ENCODE results near the gene GSTA2.
"Not testable (repeated sequence)": the region's sequence is repeated elsewhere in the genome, so short reads cannot be mapped to it uniquely, and the experiment has no call there.

Gene GSTA2

GRCh38 chr6:52763322-52763916 is at the start of gene GSTA2:
TSS of gene GSTA2 (minus strand) at chr6:52763475. CDS start at chr6:52757947, 5,528 bp downstream.
- H3K36me3 Mint-ChIP-seq (ENCODE audit: insufficient read depth); H3K4me3 Mint-ChIP-seq; H3K27ac Mint-ChIP-seq (ENCODE audit: low read depth); DNase-seq (ENCODE audit: low spot score in 2 of 2); ATAC-seq (replicated peaks; ENCODE audit: extremely low read depth, poor library complexity, severe bottlenecking); H3K4me1 Mint-ChIP-seq; H3K9me3 Mint-ChIP-seq: not testable (repeated sequence)
- H3K27me3 Mint-ChIP-seq, result peaks cover 70% of the 10 kb centered on the region

GRCh38 chr6:52809777-52810176 is 46.5 kb upstream of the GSTA2 start:
- not testable (repeated sequence) for H3K9me3 Mint-ChIP-seq; H3K36me3 Mint-ChIP-seq (ENCODE audit: insufficient read depth); DNase-seq (ENCODE audit: low spot score in 2 of 2); H3K27ac Mint-ChIP-seq (ENCODE audit: low read depth); ATAC-seq (replicated peaks; ENCODE audit: extremely low read depth, poor library complexity, severe bottlenecking); H3K4me1 Mint-ChIP-seq; H3K4me3 Mint-ChIP-seq
- peaks cover 56% of the 10 kb centered on the region for H3K27me3 Mint-ChIP-seq

GRCh38 chr6:52808660-52809059 is 45.4 kb upstream of the GSTA2 start:
- H3K27me3 Mint-ChIP-seq, result peaks cover 68% of the 10 kb centered on the region
- no peak for DNase-seq (ENCODE audit: low spot score in 2 of 2)
- no peak overlapping the region for H3K4me3 Mint-ChIP-seq

DNA sequence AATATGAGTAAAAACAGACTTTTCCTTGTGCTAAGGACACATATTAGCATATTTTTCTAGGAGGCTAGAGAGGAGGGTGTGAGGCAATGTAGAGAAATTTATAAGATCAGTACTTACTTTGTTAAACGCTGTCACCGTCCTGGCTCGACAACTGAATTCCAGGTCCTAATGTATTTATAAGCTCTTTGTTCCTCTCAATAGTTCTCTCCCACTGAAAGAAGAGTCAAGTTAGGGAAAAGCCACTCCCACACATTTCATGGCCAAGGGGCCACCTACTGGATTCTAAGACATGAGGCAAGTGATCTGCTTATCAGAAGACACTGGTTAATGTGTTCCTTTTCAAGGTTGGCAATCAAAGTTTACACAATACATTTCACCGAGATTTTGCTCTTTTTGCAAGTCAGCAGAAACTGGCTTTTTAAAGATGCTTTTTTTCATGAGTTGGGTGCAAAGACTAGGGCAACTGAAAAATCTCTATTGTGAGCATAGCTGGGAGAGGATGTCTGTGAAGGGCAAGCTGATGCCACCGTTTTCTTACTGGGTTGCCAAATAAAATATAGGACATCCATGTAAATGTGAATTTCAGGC is 40.5 kb upstream of the GSTA2 start, which contains the start of gene GSTA1:
TSS of gene GSTA1 (minus strand) at position 149 of the 588 bp plus-strand sequence. CDS start 4,549 bp downstream, outside the sequence.
- not testable (repeated sequence) for H3K4me3 Mint-ChIP-seq; ATAC-seq (replicated peaks; ENCODE audit: extremely low read depth, poor library complexity, severe bottlenecking); H3K9me3 Mint-ChIP-seq; H3K36me3 Mint-ChIP-seq (ENCODE audit: insufficient read depth); H3K4me1 Mint-ChIP-seq; H3K27ac Mint-ChIP-seq (ENCODE audit: low read depth); DNase-seq (ENCODE audit: low spot score in 2 of 2)
- H3K27me3 Mint-ChIP-seq, result peaks cover 75% of the 10 kb centered on the region

More at GRCh38 chr6:52808660-52809059, 45.4 kb upstream of the GSTA2 start:
- no peaks in the 10 kb centered on the region for H3K9me3 Mint-ChIP-seq
- H3K27ac Mint-ChIP-seq (ENCODE audit: low read depth), result no peak overlapping the region
- no peak for ATAC-seq (replicated peaks; ENCODE audit: extremely low read depth, poor library complexity, severe bottlenecking)
- no peaks in the 10 kb centered on the region for H3K36me3 Mint-ChIP-seq (ENCODE audit: insufficient read depth)
- H3K4me1 Mint-ChIP-seq, result no peaks in the 10 kb centered on the region

DNA sequence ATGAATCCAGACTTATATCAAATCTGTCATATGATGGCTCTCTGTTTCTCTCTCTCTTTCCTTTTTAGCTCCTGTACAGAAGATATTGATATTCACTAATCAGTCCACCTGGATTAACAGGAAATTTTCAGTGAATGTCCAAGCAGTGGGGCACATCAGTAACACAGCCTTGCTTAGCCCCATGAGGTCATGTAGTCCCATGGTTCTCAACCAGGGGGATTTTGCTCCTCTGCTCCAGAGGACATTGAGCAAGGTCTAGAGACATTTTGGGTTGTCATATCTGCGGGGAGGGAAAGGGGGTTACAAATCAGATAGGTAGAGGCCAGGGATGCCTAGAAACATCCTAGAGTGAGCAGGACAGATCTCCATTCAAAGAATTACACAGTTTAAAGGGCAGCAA is 39.5 kb upstream of the GSTA2 start:
- no peak for DNase-seq (ENCODE audit: low spot score in 2 of 2)
- H3K9me3 Mint-ChIP-seq, result no peaks in the 10 kb centered on the region
- no peaks in the 10 kb centered on the region for H3K4me1 Mint-ChIP-seq
- peaks cover 74% of the 10 kb centered on the region for H3K27me3 Mint-ChIP-seq
- H3K36me3 Mint-ChIP-seq (ENCODE audit: insufficient read depth), result no peaks in the 10 kb centered on the region
- no peak overlapping the region for H3K4me3 Mint-ChIP-seq
- ATAC-seq (replicated peaks; ENCODE audit: extremely low read depth, poor library complexity, severe bottlenecking), result no peak
- no peak overlapping the region for H3K27ac Mint-ChIP-seq (ENCODE audit: low read depth)

DNA sequence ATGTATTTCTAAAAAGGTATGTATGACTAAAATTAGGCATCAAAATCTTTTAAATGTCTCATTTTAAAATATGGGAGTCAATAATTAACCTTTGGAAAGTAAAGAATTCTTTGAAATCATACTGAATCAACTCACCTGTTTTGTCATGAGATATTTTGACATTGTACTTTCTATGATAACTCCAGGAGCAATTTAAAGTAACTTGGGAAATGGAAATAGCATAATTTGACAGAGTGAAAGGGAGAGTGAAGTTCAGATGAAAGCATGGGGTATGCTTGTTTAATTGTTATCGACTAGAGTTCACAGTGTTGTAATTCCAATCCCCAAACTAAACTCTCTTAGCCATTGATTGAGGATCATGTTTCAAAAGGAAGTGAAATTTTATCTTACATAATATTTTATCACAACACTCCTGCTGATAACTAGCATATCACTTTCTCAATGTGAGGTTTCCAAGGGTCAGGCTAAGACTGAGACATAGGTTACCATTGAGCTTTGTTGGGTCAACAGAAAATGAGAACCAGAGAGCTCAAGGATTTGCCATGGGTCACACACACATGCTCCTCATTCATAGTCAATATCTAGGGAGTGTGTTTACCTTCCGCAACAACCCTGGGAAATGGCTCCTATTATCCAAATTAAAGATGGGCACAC is 38.0 kb upstream of the GSTA2 start:
- no peaks in the 10 kb centered on the region for H3K9me3 Mint-ChIP-seq

GRCh38 chr6:52799272-52799671 is 36.0 kb upstream of the GSTA2 start:
- H3K4me3 Mint-ChIP-seq; H3K9me3 Mint-ChIP-seq; DNase-seq (ENCODE audit: low spot score in 2 of 2); H3K27ac Mint-ChIP-seq (ENCODE audit: low read depth); ATAC-seq (replicated peaks; ENCODE audit: extremely low read depth, poor library complexity, severe bottlenecking); H3K36me3 Mint-ChIP-seq (ENCODE audit: insufficient read depth); H3K4me1 Mint-ChIP-seq: not testable (repeated sequence)
- H3K27me3 Mint-ChIP-seq, result peaks cover 74% of the 10 kb centered on the region

More for the DNA sequence above, 38.0 kb upstream of the GSTA2 start:
- Mint-ChIP-seq H3K4me3 (no peak overlapping the region), H3K27ac (ENCODE audit: low read depth) (no peak overlapping the region), H3K36me3 (ENCODE audit: insufficient read depth) (no peaks in the 10 kb centered on the region), H3K4me1 (no peaks in the 10 kb centered on the region), H3K27me3 (peaks cover 80% of the 10 kb centered on the region)
- ATAC-seq (replicated peaks; ENCODE audit: extremely low read depth, poor library complexity, severe bottlenecking) (no peak), DNase-seq (ENCODE audit: low spot score in 2 of 2) (no peak)

DNA sequence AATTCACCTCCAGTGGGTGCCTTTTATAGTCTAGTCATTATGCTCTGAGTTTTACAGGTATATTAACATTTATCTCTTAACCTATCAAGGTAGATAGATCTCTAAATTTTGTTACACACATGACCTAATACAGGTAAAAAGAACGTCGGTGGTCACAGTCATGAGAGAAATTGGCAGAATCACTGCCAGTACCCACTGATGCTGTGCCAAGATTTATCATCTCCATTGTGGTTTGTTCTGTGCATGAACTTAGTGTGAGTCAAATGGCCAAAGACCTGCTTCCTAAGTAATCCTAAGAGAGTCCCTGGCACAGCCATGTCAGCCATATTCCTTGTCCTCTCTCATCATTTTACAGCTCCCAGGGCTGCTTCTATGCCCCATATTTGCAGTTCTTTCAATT is 31.1 kb upstream of the GSTA2 start:
- ATAC-seq (replicated peaks; ENCODE audit: extremely low read depth, poor library complexity, severe bottlenecking); H3K4me3 Mint-ChIP-seq; H3K27ac Mint-ChIP-seq (ENCODE audit: low read depth); H3K4me1 Mint-ChIP-seq; H3K9me3 Mint-ChIP-seq; H3K36me3 Mint-ChIP-seq (ENCODE audit: insufficient read depth); DNase-seq (ENCODE audit: low spot score in 2 of 2): not testable (repeated sequence)
- peaks cover 57% of the 10 kb centered on the region for H3K27me3 Mint-ChIP-seq

DNA sequence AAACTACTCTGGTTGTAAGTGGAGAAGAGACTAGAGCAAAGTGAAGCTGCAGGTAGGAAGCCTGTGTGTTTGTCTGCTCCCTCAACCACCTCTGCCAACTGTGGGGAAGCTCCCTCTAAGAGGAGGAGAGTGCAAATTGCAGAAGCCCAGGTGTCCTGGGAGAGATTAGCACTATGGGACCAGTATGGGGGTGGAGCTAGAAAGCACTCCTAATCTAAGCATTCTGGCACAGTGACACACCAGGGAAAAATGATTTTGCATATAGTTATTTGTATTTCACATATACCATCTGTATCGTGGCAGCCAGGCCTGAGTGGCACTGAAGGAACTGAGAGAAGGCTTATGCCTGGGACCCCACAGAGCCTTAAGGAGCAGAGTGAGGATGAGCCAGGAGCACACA is 27.6 kb upstream of the GSTA2 start:
- no peaks in the 10 kb centered on the region for H3K4me1 Mint-ChIP-seq
- H3K36me3 Mint-ChIP-seq (ENCODE audit: insufficient read depth), result no peaks in the 10 kb centered on the region
- peaks cover 55% of the 10 kb centered on the region for H3K27me3 Mint-ChIP-seq
- ATAC-seq (replicated peaks; ENCODE audit: extremely low read depth, poor library complexity, severe bottlenecking) (no peak), DNase-seq (ENCODE audit: low spot score in 2 of 2) (no peak)
- no peak overlapping the region for H3K4me3 Mint-ChIP-seq
- H3K27ac Mint-ChIP-seq (ENCODE audit: low read depth), result no peak overlapping the region
- H3K9me3 Mint-ChIP-seq, result no peaks in the 10 kb centered on the region

- not testable (repeated sequence) for H3K27ac Mint-ChIP-seq (ENCODE audit: low read depth); ATAC-seq (replicated peaks; ENCODE audit: extremely low read depth, poor library complexity, severe bottlenecking); H3K9me3 Mint-ChIP-seq; H3K36me3 Mint-ChIP-seq (ENCODE audit: insufficient read depth); DNase-seq (ENCODE audit: low spot score in 2 of 2); H3K4me3 Mint-ChIP-seq; H3K4me1 Mint-ChIP-seq
- H3K27me3 Mint-ChIP-seq, result peaks cover 50% of the 10 kb centered on the region
These were observed 26.4 kb upstream of the GSTA2 start for GRCh38 chr6:52789658-52790057.

GRCh38 chr6:52788478-52788877 is 25.2 kb upstream of the GSTA2 start:
- ATAC-seq (replicated peaks; ENCODE audit: extremely low read depth, poor library complexity, severe bottlenecking), result no peak

GRCh38 chr6:52787917-52788316 is 24.6 kb upstream of the GSTA2 start:
- H3K4me1 Mint-ChIP-seq, result no peaks in the 10 kb centered on the region
- H3K27me3 Mint-ChIP-seq, result peaks cover 39% of the 10 kb centered on the region
- no peak for ATAC-seq (replicated peaks; ENCODE audit: extremely low read depth, poor library complexity, severe bottlenecking)
- H3K9me3 Mint-ChIP-seq, result no peaks in the 10 kb centered on the region
- no peaks in the 10 kb centered on the region for H3K36me3 Mint-ChIP-seq (ENCODE audit: insufficient read depth)
- no peak overlapping the region for H3K27ac Mint-ChIP-seq (ENCODE audit: low read depth)
- no peak for DNase-seq (ENCODE audit: low spot score in 2 of 2)
- no peak overlapping the region for H3K4me3 Mint-ChIP-seq

More at GRCh38 chr6:52788478-52788877, 25.2 kb upstream of the GSTA2 start:
- peaks cover 45% of the 10 kb centered on the region for H3K27me3 Mint-ChIP-seq
- no peaks in the 10 kb centered on the region for H3K9me3 Mint-ChIP-seq
- no peaks in the 10 kb centered on the region for H3K4me1 Mint-ChIP-seq
- no peak overlapping the region for H3K4me3 Mint-ChIP-seq
- H3K36me3 Mint-ChIP-seq (ENCODE audit: insufficient read depth), result no peaks in the 10 kb centered on the region
- H3K27ac Mint-ChIP-seq (ENCODE audit: low read depth), result no peak overlapping the region
- no peak for DNase-seq (ENCODE audit: low spot score in 2 of 2)
